Gastroesophageal sphincter (tissue), 4 donors: ENCODE data around the gene KIF5A. TPM values are rescaled to one million over a fixed set of nuclear protein-coding genes. Genes with fewer than 3 reads are reported as not detected.

Experiments
- ATAC-seq: fragments of 150-250 bp; one replicate; pipeline ENCODE4 v1.9.1; 2016; ENCODE audit warnings: mild to moderate bottlenecking, moderate library complexity
- H3K27ac ChIP-seq, 4 donors: fragments of 200-600 bp; sonication (generic) in 3 of 4; 1 replicate in 3 of 4; 2 replicates in 1 of 4; pipeline ENCODE4 v1.5.1; 2016 to 2019
- H3K27me3 ChIP-seq: fragments of 200-600 bp; sonication (generic); one replicate; pipeline ENCODE4 v1.5.1; 2019
- H3K36me3 ChIP-seq, 2 donors: fragments of 200-600 bp; sonication (generic); one replicate each; pipeline ENCODE4 v1.5.1; 2019; ENCODE audit warnings: control low read depth in 1 of 2
- H3K4me1 ChIP-seq, 3 donors: fragments of 200-600 bp; sonication (generic); 1 replicate in 2 of 3; 2 replicates in 1 of 3; pipeline ENCODE4 v1.5.1; 2016 to 2019; ENCODE audit warnings: control low read depth in 2 of 3
- H3K4me3 ChIP-seq, 2 donors: fragments of 200-600 bp; sonication (generic); one replicate each; pipeline ENCODE4 v1.5.1; 2019; ENCODE audit warnings: mild to moderate bottlenecking in 1 of 2, moderate library complexity in 1 of 2
- H3K9me3 ChIP-seq, 3 donors: fragments of 200-600 bp; sonication (generic); one replicate each; pipeline ENCODE4 v1.5.1; 2017 to 2019; ENCODE audit warnings: control low read depth in 2 of 3
- EP300 ChIP-seq: sonication (generic); formaldehyde crosslinking; IDR thresholded peaks from one replicate; pipeline ENCODE4 v1.6.1; 2017; ENCODE audit warnings: antibody characterized with exemption, mild to moderate bottlenecking
- POLR2AphosphoS5 ChIP-seq: sonication (generic); formaldehyde crosslinking; IDR thresholded peaks from one replicate; pipeline ENCODE4 v1.6.1; 2017; ENCODE audit warnings: antibody characterized with exemption
- WGBS, 2 donors: methylation state at CpG; one replicate each; pipeline ENCODE4 v1.1.5; 2018; ENCODE audit warnings: low coverage in 1 of 2; 5-methylcytosine and 5-hydroxymethylcytosine counted together
- small RNA-seq, 4 donors: library from RNA; depleted of rRNA; stranded (forward); fragments of <200 nt; gene quantifications; one replicate each; pipeline ENCODE3, GENCODE V24; 2016
- total RNA-seq, 4 donors: library from RNA; depleted of rRNA; stranded (reverse); fragments of >200 nt; gene quantifications; one replicate each; pipeline ENCODE4 v1.1.0, GENCODE V29; 2016
- TF ChIP-seq, protein P1 (sequence below), 4 experiments: fragments of 200-600 bp in 2 of 4; fragments of 450-650 bp in 2 of 4; sonication (generic) in 1 of 4; IDR thresholded peaks; one replicate each; pipeline ENCODE4 v1.5.1; 2017 to 2019; ENCODE audit warnings: antibody characterized with exemption in 4 of 4, mild to moderate bottlenecking in 2 of 4, moderate library complexity in 2 of 4

The KIF5A gene
- total RNA-seq, 4 donors from 2014 or later: 0.89 to 4.7 (median 1.6) TPM

GRCh38 chr12:57632958-57633840 is 83.4 kb downstream of the KIF5A start, which contains the start of gene B4GALNT1:
B4GALNT1 (minus strand) TSS chr12:57633201; CDS start chr12:57632132, 1,069 bp downstream.
- WGBS, 2 donors: 9 to 20% methylated on average over 5 to 7 of the region's 58 CpGs
- Histone ChIP-seq H3K4me3 (peak within 1 kb of the TSS; percentile 35 to 66), H3K36me3 (peaks cover 0 to 4% of the 10 kb centered on the region in 2 donors), H3K27me3 (peaks cover 60% of the 10 kb centered on the region), H3K9me3 (no peaks in the 10 kb centered on the region), H3K27ac (peak within 1 kb of the TSS in 3 of 4 donors; percentile 49 to 75 (median 61)), H3K4me1 (peaks cover 0 to 24% (median 10%) of the 10 kb centered on the region in 3 donors)
- TF ChIP-seq, protein P1, sequence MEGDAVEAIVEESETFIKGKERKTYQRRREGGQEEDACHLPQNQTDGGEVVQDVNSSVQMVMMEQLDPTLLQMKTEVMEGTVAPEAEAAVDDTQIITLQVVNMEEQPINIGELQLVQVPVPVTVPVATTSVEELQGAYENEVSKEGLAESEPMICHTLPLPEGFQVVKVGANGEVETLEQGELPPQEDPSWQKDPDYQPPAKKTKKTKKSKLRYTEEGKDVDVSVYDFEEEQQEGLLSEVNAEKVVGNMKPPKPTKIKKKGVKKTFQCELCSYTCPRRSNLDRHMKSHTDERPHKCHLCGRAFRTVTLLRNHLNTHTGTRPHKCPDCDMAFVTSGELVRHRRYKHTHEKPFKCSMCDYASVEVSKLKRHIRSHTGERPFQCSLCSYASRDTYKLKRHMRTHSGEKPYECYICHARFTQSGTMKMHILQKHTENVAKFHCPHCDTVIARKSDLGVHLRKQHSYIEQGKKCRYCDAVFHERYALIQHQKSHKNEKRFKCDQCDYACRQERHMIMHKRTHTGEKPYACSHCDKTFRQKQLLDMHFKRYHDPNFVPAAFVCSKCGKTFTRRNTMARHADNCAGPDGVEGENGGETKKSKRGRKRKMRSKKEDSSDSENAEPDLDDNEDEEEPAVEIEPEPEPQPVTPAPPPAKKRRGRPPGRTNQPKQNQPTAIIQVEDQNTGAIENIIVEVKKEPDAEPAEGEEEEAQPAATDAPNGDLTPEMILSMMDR (IDR thresholded peaks at IDR 0.05): peak in 3 of 4 experiments; percentile 89 to 96 (median 92)
- TF ChIP-seq EP300: no peak
- TF ChIP-seq POLR2AphosphoS5: peak; percentile 32
- ATAC-seq: peak; percentile 85

Small RNAs within 50 kb of the gene (small RNA-seq; reads per million reads assigned to genes)
- gene MIR616: 0 to 0.09 (median 0) reads per million in 4 donors

Other genes starting within 250 kb of the KIF5A start
- gene R3HDM2, start 119.0 kb upstream of the KIF5A start, total RNA-seq: 10 to 100 TPM; 38.0 to 60.1 (median 45.9) TPM
- not detected for gene INHBC, start 115.3 kb upstream of the KIF5A start, total RNA-seq
- gene INHBE, start 94.7 kb upstream of the KIF5A start, total RNA-seq: not detected
- gene GLI1, start 90.3 kb upstream of the KIF5A start, total RNA-seq: 1 to 10 TPM in 1 of 4 donors, under 1 TPM in 3; 0.15 to 3.6 (median 0.30) TPM
- 10 to 100 TPM in 1 of 4 donors, 1 to 10 TPM in 3; 5.6 to 13.1 (median 8.9) TPM for gene ARHGAP9, start 70.2 kb upstream of the KIF5A start, total RNA-seq
- 100 to 1,000 TPM in 1 of 4 donors, 10 to 100 TPM in 3; 67.4 to 209 (median 81.7) TPM for gene MARS1, start 62.0 kb upstream of the KIF5A start, total RNA-seq
- 10 to 100 TPM; 17.7 to 41.2 (median 36.5) TPM for gene DDIT3, start 29.5 kb upstream of the KIF5A start, total RNA-seq
- 10 to 100 TPM in 3 of 4 donors, 1 to 10 TPM in 1; 8.9 to 22.6 (median 19.7) TPM for gene MBD6, start 27.2 kb upstream of the KIF5A start, total RNA-seq
- gene DCTN2, start 2.9 kb upstream of the KIF5A start, total RNA-seq: 100 to 1,000 TPM; 138 to 204 (median 182) TPM
- 10 to 100 TPM; 21.7 to 38.7 (median 33.1) TPM for gene PIP4K2C, start 41.1 kb downstream of the KIF5A start, total RNA-seq
- 10 to 100 TPM; 34.6 to 70.2 (median 53.2) TPM for gene DTX3, start 54.8 kb downstream of the KIF5A start, total RNA-seq
- 100 to 1,000 TPM; 116 to 140 (median 128) TPM for gene ARHGEF25, start 61.4 kb downstream of the KIF5A start, total RNA-seq
- 10 to 100 TPM in 1 of 4 donors, 1 to 10 TPM in 3; 2.3 to 10.1 (median 5.0) TPM for gene B4GALNT1, start 83.2 kb downstream of the KIF5A start, total RNA-seq
- 100 to 1,000 TPM; 161 to 235 (median 186) TPM for gene OS9, start 144.1 kb downstream of the KIF5A start, total RNA-seq
- gene AGAP2, start 188.7 kb downstream of the KIF5A start, total RNA-seq: 1 to 10 TPM; 1.6 to 4.2 (median 3.3) TPM
- gene TSPAN31, start 195.0 kb downstream of the KIF5A start, total RNA-seq: 10 to 100 TPM; 47.0 to 75.8 (median 53.2) TPM
- gene CDK4, start 202.3 kb downstream of the KIF5A start, total RNA-seq: 100 to 1,000 TPM in 2 of 4 donors, 10 to 100 TPM in 2; 56.7 to 107 (median 101) TPM
- 10 to 100 TPM in 1 of 4 donors, 1 to 10 TPM in 3; 3.4 to 11.1 (median 7.9) TPM for gene MARCHF9, start 205.1 kb downstream of the KIF5A start, total RNA-seq
- under 1 TPM in 3 of 4 donors, not detected in 1; 0.27 to 0.57 (median 0.31) TPM for gene CYP27B1, start 217.0 kb downstream of the KIF5A start, total RNA-seq
- gene METTL1, start 222.1 kb downstream of the KIF5A start, total RNA-seq: 10 to 100 TPM in 1 of 4 donors, 1 to 10 TPM in 3; 4.8 to 11.0 (median 7.8) TPM
- gene EEF1AKMT3, start 222.6 kb downstream of the KIF5A start, total RNA-seq: 10 to 100 TPM; 10.8 to 19.5 (median 11.7) TPM
- 10 to 100 TPM; 26.4 to 30.9 (median 29.1) TPM for gene TSFM, start 232.7 kb downstream of the KIF5A start, total RNA-seq